GM21576 (cell line): ENCODE results near the gene CCNJL.

Experiments
- ATAC-seq: cut with Tn5 transposase; IDR thresholded peaks from one replicate; pipeline ENCODE4 v1.9.1; 2021; ENCODE audit warnings: mild to moderate bottlenecking, moderate library complexity; ENCODE audit not compliant: unreplicated experiment

CCNJL gene

DNA sequence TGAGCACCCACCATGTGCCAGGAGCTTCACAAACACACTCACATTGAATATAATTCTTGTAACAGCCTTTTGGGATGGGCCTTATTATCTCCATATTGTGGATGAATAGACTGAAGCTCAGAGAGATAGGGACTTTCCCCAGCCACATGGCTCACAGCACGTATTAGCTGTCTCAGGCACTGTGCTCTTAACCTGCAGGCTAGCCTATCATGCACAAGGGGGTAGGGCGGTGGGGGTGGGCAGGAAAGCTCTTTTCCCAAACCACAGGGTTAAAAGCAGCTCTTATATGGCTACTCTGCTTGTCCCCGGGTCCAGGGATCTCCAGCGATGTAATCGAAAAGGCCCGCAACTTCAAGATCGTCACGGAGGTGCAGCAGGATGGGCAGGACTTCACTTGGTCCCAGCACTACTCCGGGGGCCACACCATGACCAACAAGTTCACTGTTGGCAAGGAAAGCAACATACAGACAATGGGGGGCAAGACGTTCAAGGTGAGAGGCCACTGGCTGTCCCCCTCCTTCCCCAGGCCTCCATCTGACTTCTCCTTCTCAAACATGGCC, 80.5 kb downstream of the CCNJL start:
- ATAC-seq: no peak

DNA sequence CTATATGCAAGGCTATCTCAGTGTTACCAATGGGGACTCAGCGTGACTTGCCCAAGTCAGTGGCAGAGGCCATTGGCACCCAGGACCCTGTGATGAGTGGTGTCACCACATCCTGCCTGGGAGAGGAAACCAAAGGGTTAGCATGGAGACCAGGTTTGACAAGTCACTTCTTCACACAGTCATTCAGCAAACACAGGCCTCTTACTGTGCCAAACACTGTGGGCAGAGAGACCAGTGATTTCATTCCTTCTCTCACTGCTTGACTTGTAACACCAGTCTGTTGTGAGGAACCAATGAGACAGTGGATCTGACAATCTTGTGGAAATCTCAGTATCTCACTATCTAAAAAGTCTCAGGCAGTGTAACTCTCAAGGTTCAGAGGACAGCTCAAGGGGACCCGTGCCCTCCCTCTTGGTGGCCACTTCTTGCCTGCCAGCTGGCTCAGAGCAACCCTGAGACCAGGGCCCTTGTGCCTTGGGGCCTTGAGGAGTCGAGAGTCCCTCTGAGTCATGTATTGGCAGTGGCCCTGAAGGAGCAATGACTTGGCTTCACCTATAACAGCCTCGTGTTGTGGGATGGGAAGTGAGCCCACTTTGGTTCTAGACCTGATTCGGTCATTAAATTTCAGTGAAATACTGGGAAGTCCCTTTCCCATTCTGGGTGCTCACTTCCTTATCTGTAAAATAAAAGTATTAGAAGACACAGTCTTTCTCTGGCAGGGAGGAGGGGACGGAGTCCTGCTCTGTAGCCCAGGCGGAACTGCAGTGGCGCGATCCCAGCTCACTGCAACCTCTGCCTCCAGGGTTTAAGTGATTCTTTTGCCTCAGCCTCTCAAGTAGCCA, 81.5 kb downstream of the CCNJL start:
- ATAC-seq: peak; percentile 63

DNA sequence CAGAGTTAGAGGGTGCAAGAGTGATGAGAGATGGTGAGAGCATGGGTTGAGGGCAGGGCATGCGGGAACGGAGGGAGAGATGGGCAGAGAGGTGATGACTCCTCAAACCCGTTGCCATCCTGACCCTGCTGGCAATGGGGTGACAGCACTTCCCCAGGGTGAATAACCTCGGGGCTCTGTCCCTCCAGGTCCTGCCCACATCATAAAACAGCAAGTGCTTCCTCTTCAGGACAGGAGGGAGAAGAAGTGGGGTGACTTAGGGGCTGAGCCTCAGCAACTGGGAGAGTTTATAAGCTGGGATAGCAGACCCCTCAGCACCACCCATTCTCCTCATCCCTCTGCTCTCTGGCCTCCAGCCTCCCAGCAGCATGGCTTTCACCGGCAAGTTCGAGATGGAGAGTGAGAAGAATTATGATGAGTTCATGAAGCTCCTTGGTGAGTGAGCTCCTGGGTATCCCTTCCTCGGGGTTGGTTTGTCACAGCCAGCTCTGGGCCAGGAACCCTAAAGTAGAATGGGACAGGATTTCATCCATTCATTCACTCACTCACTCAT, 83.1 kb downstream of the CCNJL start, which contains the start of gene FABP6:
TSS of gene FABP6 (plus strand) at position 317 of the 553 bp plus-strand sequence. CDS start at position 369, 52 bp downstream.
- no peak for ATAC-seq

DNA sequence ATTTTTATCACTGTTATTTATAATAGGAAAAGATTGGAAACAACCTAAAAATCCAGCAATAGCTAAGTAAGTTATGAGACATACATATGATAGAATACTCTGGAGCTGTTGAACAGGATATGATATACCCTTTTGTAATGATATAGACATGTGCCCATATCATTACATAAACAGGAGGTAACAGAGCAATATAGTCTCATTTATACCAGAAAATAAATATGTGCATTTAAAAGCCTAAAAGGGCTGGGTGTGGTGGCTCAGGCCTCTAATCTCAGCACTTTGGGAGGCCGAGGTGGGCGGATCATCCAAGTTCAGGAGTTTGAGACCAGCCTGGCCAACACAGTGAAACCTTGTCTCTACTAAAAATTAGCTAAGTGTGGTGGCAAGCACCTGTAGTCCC, 85.4 kb downstream of the CCNJL start:
- ATAC-seq: no peak

DNA sequence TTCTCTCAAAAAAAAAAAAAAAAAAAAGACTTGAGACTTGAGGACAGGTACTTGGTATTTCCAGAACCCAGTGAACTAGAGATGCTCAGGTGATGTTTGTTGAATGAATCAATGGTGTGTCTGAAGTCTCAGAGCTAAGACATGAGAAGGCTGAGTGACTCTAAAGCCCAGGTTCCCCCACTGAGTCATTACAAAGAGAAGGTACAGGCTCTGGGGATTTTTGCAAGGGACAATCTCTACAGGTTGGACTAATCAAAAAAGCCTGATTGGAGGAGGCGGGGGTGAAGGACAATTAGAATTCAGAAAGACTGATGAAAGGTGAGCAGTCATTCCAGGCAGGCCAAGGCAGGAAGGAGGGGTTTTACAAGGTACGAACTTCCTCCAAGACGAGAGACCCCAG, 91.3 kb downstream of the CCNJL start:
- ATAC-seq: no peak

DNA sequence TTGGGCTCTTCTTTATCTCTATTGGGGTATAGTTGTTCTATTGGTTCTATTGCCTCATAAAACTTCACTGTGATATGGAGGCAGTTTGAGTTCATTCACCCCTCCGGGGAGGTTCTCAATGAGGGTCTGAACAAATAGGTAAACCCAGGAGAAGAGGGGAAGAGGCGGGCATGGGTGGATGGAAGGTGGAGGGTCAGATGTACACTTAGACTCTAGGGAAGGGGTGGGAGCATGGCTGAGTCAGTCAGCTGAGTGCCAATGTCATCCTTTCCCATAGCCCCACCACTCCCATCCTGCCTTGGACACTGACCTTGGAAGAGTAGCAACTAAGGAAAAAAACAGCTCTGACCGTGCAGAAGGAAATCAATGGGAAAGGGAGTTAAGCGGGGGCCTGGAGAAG, 93.0 kb downstream of the CCNJL start:
- ATAC-seq: no peak

DNA sequence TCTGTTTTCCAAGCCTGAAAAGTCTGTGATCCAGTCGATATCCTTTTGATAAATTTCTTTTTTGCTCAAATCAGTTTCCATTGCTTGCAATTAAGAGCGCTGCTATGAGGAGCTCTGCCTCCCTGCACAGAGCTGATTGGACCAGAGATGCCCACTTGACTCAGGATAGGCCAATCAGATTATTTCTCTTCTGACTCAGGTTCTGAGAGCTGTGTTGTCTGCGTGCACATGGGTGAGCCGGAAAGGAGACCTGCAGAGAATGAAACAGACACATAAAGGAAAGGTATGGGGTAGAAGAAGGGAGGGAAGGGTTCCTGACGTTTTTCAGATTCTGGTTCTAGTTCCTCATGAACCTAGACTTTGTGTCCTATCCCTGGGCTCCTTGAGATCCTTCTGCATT, 98.8 kb downstream of the CCNJL start:
- ATAC-seq: no peak

DNA sequence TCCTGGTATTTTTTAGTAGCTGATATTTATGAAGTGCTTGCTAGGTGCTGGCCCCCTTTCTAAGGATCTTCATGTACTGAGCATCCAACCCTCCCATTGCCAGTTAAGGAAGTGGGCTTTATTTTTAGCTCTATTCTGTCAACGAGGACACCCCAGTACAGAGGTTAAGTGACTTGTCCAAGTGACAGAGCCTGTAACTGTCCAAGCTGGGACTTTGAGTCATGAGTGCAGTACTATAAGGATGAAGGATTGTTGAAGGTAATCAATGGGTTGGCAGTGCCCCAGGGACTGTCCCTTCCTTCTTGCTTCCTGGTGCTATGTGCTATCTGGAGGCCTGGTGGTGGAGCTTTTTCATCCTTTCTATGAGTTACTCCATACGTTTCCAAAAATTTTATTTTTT, 101.0 kb downstream of the CCNJL start:
- ATAC-seq: no peak

DNA sequence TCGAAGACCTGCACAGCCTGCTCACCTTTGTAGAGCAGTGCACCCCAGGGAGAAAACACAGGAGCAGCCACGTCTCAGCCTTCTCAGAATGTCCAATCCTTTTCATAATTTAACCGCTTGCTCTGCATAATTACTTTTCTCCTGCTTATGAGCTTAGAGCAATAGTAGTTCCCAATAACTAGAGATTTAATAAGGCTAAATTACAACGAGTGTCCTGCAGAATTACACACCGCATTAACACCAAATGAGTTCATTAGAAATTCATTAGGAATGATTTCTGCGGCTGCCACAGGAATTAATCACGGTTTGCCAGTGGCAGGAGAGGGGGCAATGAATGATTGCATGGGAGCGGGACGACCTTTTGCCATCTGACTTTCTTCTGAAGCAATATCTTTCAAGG, 101.8 kb downstream of the CCNJL start:
- no peak for ATAC-seq

DNA sequence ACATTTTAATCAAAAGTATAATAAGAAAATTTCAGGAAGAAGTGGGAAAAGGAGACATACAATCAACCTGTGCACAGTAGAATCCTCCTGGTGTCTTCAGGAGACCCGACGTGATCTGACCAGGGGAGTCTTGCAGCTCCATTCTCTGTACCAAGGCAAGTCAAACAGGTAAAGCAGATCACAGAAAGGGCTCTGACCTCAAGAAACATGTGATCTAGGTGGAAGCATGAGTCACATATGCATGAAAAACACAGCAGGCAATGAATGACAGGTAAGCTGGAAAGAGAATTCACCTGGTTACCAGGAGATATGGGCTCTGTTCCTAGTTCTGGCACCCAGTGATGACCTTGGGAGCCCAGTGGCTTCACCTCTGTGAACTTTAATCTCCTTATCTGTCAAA, 102.4 kb downstream of the CCNJL start:
- no peak for ATAC-seq

DNA sequence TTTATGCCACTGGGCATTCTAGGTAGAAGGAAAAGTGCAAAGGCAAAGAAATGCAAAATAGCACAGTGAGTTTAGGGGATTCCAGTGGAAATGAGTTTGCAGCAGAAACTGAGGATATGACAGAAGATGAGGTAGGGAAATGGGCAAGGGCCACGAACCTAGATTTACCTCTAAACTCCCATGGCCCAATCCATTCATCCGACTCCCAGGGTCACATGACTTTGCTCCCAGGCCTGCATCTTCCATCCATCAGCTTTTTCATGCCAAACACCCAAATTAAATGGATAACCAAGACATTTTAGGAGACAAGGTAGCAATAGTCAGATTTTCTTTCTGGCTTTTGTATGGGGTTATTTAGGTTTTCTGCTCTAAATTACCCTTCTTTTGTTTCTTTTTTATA, 105.3 kb downstream of the CCNJL start:
- no peak for ATAC-seq
